Sigmoid colon (tissue), 4 donors: ENCODE results near the gene TPRX1.

Source experiments
- CTCF ChIP-seq, 4 experiments: fragments of 450-650 bp in 3 of 4; fragments of 200-600 bp in 1 of 4; IDR thresholded peaks; one replicate each; pipeline ENCODE4 v1.5.1; 2016 to 2019; ENCODE audit warnings: antibody characterized with exemption in 4 of 4, mild to moderate bottlenecking in 3 of 4, moderate library complexity in 2 of 4
- POLR2A ChIP-seq, 2 donors: fragments of 450-650 bp; IDR thresholded peaks; one replicate each; pipeline ENCODE4 v1.6.1; 2016; ENCODE audit warnings: antibody characterized with exemption in 2 of 2, mild to moderate bottlenecking in 2 of 2, moderate library complexity in 2 of 2
- POLR2AphosphoS5 ChIP-seq, 4 donors: sonication (generic); formaldehyde crosslinking; IDR thresholded peaks; one replicate each; pipeline ENCODE4 v1.6.1; 2017; ENCODE audit warnings: antibody characterized with exemption in 4 of 4

GRCh38 chr19:47755065-47755761, 49.1 kb downstream of the TPRX1 start:
- no peak for TF ChIP-seq CTCF (IDR thresholded peaks at IDR 0.05)
- no peak for TF ChIP-seq POLR2AphosphoS5 (IDR thresholded peaks at IDR 0.05)
- TF ChIP-seq POLR2A (IDR thresholded peaks at IDR 0.05): no peak
